Ovary (tissue), 9 donors: Measurements from ENCODE around the gene ZNF75A. TPM values are rescaled to one million over a fixed set of nuclear protein-coding genes. Genes with fewer than 3 reads are reported as not detected.

Experiments used
- DNase-seq, 5 donors: peaks; one replicate each; pipeline ENCODE4 v3.0.0-alpha.2; 2019 to 2020
- H3K27ac ChIP-seq, 2 donors: fragments of 200-600 bp; one replicate each; pipeline versions ENCODE4 v1.5.1 to v1.8.0; 2019 to 2022
- H3K27me3 ChIP-seq: fragments of 200-600 bp; one replicate; pipeline ENCODE4 v1.8.0; 2022
- H3K36me3 ChIP-seq: fragments of 200-600 bp; sonication (generic); one replicate; pipeline ENCODE4 v1.5.1; 2019
- H3K4me1 ChIP-seq: one replicate; pipeline ENCODE4 v1.8.1; 2013; ENCODE audit warnings: mild to moderate bottlenecking, moderate library complexity; ENCODE audit not compliant: insufficient read depth
- H3K4me3 ChIP-seq: fragments of 200-600 bp; sonication (generic); one replicate; pipeline ENCODE4 v1.5.1; 2017
- H3K9me3 ChIP-seq, 2 donors: fragments of 200-600 bp in 1 of 2; sonication (generic) in 1 of 2; one replicate each; pipeline versions ENCODE4 v1.5.1 to v1.8.1; 2013 to 2019; ENCODE audit warnings: mild to moderate bottlenecking in 1 of 2, moderate library complexity in 1 of 2
- CTCF ChIP-seq, 3 donors: fragments of 450-650 bp in 2 of 3; fragments of 200-600 bp in 1 of 3; IDR thresholded peaks; one replicate each; pipeline versions ENCODE4 v1.5.1 to v1.8.0; 2016 to 2022; ENCODE audit warnings: antibody characterized with exemption in 3 of 3, mild to moderate bottlenecking in 1 of 3
- EP300 ChIP-seq: sonication (generic); formaldehyde crosslinking; IDR thresholded peaks from one replicate; pipeline ENCODE4 v1.6.1; 2017; ENCODE audit warnings: antibody characterized with exemption
- POLR2A ChIP-seq: fragments of 450-650 bp; IDR thresholded peaks from one replicate; pipeline ENCODE4 v1.6.1; 2017; ENCODE audit warnings: antibody characterized with exemption, mild to moderate bottlenecking, moderate library complexity
- WGBS, 3 donors: extraction: QIAGEN DNeasy Blood & Tissue Kit in 1 of 3; methylation state at CpG; one replicate each; pipeline versions ENCODE4 v1.1.5 to v1.1.7; 2013 to 2017; 5-methylcytosine and 5-hydroxymethylcytosine counted together
- intact Hi-C, 4 donors: fragments of 100-400 bp; cut with DNase I; formaldehyde crosslinking; loops; one replicate each; pipeline versions ENCODE4 v1.11.0 to v1.15.1; 2022 to 2023
- polyA plus RNA-seq, 2 donors: library from polyadenylated mRNA; stranded (reverse); fragments of 200-250 nt in 1 of 2; fragments of 350-450 nt in 1 of 2; fragmentation: Illumina TruSeq in 1 of 2; extraction: RNeasy Lipid Tissue Mini Kit (QIAGEN cat#74804) in 1 of 2; gene quantifications; one replicate each; pipeline ENCODE4 v1.2.3, GENCODE V29; 2013 to 2014
- total RNA-seq, 7 donors: library from RNA; depleted of rRNA in 2 of 7; stranded (reverse); fragments of >200 nt in 2 of 7; fragmentation: NEBNext Ultra II Directional in 3 of 7; extraction: Animal tissue kit (Norgen Biotek cat#: 25700) in 3 of 7; gene quantifications; one replicate each; pipeline versions ENCODE4 v1.1.0 to v1.2.4, GENCODE V29; 2016 to 2023
- donor health status: DM: no; HTN: no; CAD: no; lungs with moderate emphysema.
- donor health status: DM: no; HTN: no; CAD: no.
- donor health status: Bipolar disorder and iron deficiency.
- donor health status: DM: yes; HTN: yes; CAD: no.
- donor health status: DM: no; HTN: no; CAD: no.
- donor health status: DM: yes; HTN: yes; CAD: no.

The ZNF75A gene
- total and polyA plus RNA-seq, 9 donors, result 17.5 to 50.1 (median 33.3) TPM

- intact Hi-C loops, result loop anchor here in 1 of 4 donors (10.0 kb wide), 1 partner anchor 70 kb away; the partner anchor contains the start of gene ZNF200
- 67 to 77% (median 76%) methylated on average over 4 of the region's 4 CpGs for WGBS, 3 donors
- Histone ChIP-seq H3K4me1 (peaks cover 5% of the 10 kb centered on the region), H3K27me3 (no peaks in the 10 kb centered on the region), H3K4me3 (peak overlapping the region; percentile 80), H3K36me3 (no peaks in the 10 kb centered on the region), H3K9me3 (peaks cover 0 to 45% of the 10 kb centered on the region in 2 donors), H3K27ac (no peak overlapping the region)
- no peak for DNase-seq
- TF ChIP-seq CTCF (IDR thresholded peaks at IDR 0.05) (no peak), POLR2A (no peak), EP300 (no peak)
Measured at GRCh38 chr16:3304370-3304769, 927 bp upstream of the ZNF75A start.

- no peak for DNase-seq
- intact Hi-C loops, result loop anchor here in 1 of 4 donors (10.0 kb wide), 1 partner anchor 71 kb away; the partner anchor contains the start of gene ZNF200
- Histone ChIP-seq H3K9me3 (peaks cover 0 to 52% of the 10 kb centered on the region in 2 donors), H3K4me3 (peak overlapping the region; percentile 80), H3K27me3 (no peaks in the 10 kb centered on the region), H3K36me3 (no peaks in the 10 kb centered on the region), H3K4me1 (peaks cover 5% of the 10 kb centered on the region), H3K27ac (peak overlapping the region in 1 of 2 donors; percentile 91)
- 56 to 65% (median 63%) methylated on average over 11 of the region's 11 CpGs for WGBS, 3 donors
- TF ChIP-seq CTCF (IDR thresholded peaks at IDR 0.05) (no peak), POLR2A (no peak), EP300 (no peak)
Measured at GRCh38 chr16:3306078-3306477, 781 bp downstream of the ZNF75A start.

- 91 to 97% (median 97%) methylated on average over 4 of the region's 4 CpGs for WGBS, 3 donors
- H3K4me1 ChIP-seq, result no peaks in the 10 kb centered on the region
- no peaks in the 10 kb centered on the region for H3K27me3 ChIP-seq
- H3K27ac ChIP-seq, result no peak overlapping the region
- TF ChIP-seq EP300, result no peak
- TF ChIP-seq CTCF (IDR thresholded peaks at IDR 0.05), result no peak
- no peak for TF ChIP-seq POLR2A
- intact Hi-C loops, result no loop called here
- no peak overlapping the region for H3K4me3 ChIP-seq
- peaks cover 0 to 90% of the 10 kb centered on the region in 2 donors for H3K9me3 ChIP-seq
- no peak for DNase-seq
- H3K36me3 ChIP-seq, result no peaks in the 10 kb centered on the region
Measured at GRCh38 chr16:3311496-3311895, 6.2 kb downstream of the ZNF75A start.

DNA sequence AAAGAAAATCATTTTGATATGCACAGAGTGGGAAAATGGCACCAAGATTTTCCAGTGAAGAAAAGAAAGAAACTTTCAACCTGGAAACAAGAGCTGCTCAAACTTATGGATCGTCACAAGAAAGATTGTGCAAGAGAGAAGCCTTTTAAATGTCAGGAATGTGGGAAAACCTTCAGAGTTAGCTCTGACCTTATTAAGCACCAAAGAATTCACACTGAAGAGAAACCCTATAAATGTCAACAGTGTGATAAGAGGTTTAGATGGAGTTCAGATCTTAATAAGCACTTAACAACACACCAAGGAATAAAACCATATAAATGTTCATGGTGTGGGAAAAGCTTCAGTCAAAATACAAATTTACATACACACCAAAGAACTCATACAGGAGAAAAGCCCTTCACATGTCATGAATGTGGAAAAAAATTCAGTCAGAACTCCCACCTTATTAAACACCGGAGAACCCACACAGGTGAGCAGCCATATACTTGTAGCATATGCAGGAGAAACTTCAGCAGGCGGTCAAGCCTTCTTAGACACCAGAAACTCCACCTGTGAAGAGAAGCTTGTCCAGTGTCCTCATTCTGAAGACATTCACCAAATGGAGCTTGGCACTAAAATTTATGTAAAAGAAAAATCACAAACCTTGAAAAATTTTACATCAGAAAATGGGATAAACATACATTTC is 12.2 kb downstream of the ZNF75A start:
- Histone ChIP-seq H3K9me3 (peaks cover 10 to 91% of the 10 kb centered on the region in 2 donors), H3K27ac (no peak overlapping the region), H3K4me1 (no peaks in the 10 kb centered on the region), H3K36me3 (peaks cover 7% of the 10 kb centered on the region), H3K4me3 (no peak overlapping the region), H3K27me3 (no peaks in the 10 kb centered on the region)
- TF ChIP-seq POLR2A, result no peak
- no peak for TF ChIP-seq CTCF (IDR thresholded peaks at IDR 0.05)
- no peak for TF ChIP-seq EP300
- intact Hi-C loops, result no loop called here
- 94 to 99% (median 98%) methylated on average over 3 of the region's 3 CpGs for WGBS, 3 donors
- no peak for DNase-seq
